HG02981 (cell line): ENCODE results near the gene KRT14.
"Not testable (repeated sequence)": the region's sequence is repeated elsewhere in the genome, so short reads cannot be mapped to it uniquely, and the experiment has no call there.

Experiments used
- ATAC-seq: cut with Tn5 transposase; IDR thresholded peaks from one replicate; pipeline ENCODE4 v1.9.1; 2021; ENCODE audit warnings: mild to moderate bottlenecking, moderate library complexity; ENCODE audit not compliant: unreplicated experiment

Gene KRT14

GRCh38 chr17:41610061-41610517 lies 23.4 kb upstream of the KRT14 start:
- not testable (repeated sequence) for ATAC-seq

DNA sequence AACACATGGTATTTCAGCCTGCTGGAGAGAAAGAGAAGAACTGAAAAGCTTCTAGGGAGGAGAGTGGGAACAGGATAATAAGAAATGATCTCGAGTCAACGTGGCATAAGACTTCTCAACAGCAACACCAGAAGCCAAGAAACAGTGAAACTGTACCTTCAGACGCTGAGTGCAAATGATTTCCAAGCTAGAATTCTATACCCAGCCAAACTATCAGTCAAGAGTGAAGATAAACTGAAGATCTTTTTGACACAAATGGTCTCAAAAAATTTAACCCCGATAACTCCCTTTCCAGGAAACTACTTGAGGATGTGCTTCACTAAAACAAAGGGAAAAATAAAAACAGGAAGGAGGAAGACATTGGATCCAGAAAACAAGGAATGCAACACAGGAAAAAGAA lies 20.2 kb upstream of the KRT14 start:
- not testable (repeated sequence) for ATAC-seq

DNA sequence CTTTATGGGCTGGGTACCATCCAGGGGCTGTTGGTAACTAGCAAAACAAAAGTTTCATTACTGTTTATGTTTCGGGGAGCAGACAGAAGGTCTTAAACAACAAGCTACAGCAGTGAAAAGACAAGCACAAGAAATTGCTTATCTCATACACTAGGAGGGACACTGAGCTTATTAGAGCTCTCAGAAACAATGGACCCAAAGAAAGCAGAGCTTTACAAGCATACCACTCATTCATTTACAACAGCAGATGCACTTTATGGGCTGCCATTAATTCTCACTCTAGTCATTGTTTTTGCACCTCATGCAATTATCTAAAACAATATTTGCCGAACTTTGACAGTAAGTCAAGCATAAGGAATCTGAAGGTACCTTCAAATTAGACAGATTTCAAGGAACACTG lies 15.8 kb upstream of the KRT14 start:
- ATAC-seq: no peak

- no peak for ATAC-seq
Measured at GRCh38 chr17:41600318-41600717, 13.6 kb upstream of the KRT14 start.

DNA sequence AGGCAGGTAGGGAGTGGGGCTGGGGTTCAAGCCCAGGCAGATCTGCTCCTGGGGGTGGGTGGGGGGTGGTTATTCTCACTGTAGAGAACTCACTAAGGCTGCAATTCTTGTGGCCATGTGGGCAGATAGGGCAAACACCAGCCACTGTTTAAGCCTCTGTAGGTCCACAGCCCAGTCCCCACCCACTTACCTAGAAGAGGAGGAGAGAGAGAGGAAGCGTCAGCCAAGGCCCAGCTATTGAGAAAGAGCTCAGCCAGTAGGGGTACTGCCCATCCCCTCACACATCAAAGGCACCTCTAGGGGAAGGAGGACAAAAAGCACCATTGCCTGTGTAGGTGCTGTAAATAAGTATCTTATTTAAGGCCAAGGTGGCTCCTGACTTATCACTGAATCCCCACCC lies 13.0 kb upstream of the KRT14 start:
- ATAC-seq: no peak

DNA sequence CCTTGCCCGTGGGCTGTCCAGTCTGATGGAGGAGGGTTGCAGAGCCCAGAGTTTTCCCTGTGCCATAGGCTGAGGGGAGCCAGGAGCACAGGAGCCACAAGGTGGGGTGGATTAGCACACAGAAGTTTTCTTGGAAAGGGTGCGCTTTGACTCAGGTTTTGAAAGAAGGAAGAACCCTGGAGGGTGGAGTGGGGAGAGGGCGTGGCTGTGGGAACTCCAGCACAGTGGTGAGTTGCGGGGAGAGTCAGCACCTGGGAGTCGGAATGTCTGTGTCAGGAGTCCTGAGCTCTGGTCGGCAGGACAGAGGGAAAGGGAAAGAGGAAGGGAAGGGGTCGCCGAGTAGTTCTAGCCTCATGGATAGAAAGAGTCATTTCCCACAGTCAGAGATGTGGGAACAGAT lies 8.9 kb upstream of the KRT14 start:
- no peak for ATAC-seq

- no peak for ATAC-seq
Measured at GRCh38 chr17:41594363-41594915, 7.7 kb upstream of the KRT14 start.

- no peak for ATAC-seq
Measured at GRCh38 chr17:41593306-41593981, 6.7 kb upstream of the KRT14 start.

- ATAC-seq: no peak
Measured at GRCh38 chr17:41592601-41593305, 6.1 kb upstream of the KRT14 start.

DNA sequence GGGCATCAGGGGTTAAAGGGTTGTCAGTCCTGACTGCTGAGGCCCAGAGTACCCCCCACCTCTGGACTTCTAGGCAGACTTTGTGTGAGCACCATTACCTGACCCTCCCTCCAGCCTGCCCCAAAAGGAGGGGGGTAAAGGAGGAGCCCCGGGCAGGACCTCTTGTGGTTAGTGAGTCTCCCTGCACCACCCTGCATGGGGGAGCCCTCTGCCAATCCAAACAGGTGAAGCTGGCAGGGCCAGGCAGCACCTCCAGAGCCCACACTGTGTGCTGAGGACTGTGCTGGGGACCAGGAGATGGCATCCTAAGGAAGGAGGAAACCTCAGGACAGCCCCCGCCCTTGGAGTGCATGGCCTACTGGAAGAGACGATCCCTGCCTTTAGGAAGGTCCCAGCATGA lies 2.6 kb upstream of the KRT14 start:
- ATAC-seq: no peak

GRCh38 chr17:41588126-41588810 lies 1.6 kb upstream of the KRT14 start:
- no peak for ATAC-seq

- ATAC-seq: no peak
Measured at GRCh38 chr17:41585301-41586056, 1.2 kb downstream of the KRT14 start.

DNA sequence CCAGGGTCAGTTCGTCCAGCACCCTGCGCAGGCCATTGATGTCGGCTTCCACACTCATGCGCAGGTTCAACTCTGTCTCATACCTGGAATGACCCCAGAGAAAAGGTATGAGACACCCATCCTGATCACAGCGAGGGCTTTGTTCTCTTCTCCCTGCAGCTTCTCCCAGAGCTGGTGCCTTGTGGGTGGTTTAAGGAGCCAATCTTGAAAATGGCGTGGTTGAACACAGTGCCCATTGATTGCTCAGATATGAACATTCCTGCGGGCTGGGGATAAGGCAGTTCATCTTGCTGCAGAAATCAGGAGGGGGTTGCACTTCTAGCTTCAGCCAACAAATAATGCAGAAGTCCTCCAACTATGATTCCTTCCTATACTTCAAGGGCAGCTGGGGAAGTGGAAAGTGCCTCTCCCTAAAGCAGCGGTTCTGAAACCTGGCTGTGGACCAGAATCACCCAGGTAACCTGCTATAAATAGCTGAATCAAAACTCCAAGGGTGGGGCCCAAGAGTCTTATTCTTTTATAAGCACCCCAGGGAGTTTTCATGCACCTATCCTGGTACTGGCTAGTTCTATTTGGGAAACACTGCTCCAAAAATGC lies 2.3 kb downstream of the KRT14 start:
- ATAC-seq: not testable (repeated sequence)

- no peak for ATAC-seq
Measured at GRCh38 chr17:41583137-41584127, 3.3 kb downstream of the KRT14 start.

- not testable (repeated sequence) for ATAC-seq
Measured at GRCh38 chr17:41582061-41582968, 4.4 kb downstream of the KRT14 start.

DNA sequence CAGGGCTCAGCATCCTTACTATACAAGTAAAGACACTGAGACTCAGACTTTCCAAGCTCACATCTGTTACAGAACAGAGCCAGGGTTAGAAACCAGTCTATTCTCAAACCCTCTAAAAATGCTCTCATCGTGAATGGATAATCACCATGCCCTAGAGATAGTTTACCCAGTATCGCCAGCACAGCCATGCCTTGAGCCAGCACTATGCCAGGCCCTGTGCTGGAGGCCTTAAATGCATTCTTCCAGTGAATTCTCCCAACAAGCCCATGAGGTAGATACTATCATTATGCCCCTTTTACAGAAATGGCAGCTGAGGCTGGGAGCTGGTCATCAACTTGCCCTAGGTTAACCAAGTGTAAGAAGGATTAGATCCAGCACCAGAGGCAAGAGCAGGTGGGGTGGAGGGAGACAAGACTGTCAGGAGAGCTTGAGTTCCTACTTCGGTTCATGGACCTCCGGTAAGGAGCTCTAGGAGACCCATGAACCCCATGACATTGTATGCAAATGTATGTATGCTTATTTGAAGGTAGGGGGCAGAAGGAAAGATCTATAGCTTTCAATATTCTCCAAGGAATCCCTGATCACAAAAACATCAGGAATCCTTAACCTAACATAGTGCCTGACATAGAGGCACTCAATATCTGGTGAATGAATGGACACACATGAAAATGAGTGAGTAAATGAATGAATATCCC lies 5.2 kb downstream of the KRT14 start:
- ATAC-seq: no peak

DNA sequence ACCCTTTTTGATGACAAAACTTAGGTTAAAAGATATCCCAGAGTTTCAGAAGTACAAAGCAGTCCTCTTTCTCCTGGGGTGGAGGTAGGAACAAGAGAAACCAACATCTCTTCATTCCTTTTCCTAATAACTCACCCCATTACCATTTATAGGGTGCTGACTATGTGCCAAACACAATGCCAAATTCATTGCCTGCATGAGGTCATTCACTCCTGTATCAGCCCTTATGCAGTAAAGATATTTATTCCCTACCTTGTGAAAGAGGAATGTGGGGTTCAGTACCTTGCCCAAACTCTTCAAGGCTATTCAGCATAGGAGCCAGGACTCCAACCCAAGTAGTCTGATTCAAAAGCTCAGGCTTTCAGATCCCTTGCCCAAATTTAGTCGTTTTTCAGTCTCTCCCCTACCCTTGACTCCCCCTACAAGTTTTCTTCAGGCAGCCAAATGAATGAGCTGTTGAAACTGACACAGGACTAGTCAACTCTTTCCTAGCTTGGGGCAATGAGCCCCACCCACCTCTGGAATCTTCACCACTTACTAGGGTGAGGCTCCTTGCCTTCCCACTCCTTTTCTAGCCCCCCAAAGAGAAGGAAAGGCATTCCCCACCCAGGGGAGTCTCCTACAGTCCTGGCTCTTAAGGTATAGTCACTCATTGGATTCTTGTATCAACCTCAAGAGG lies 5.9 kb downstream of the KRT14 start:
- ATAC-seq: no peak
